ENCODE results near the gene GARS1.

DNA sequence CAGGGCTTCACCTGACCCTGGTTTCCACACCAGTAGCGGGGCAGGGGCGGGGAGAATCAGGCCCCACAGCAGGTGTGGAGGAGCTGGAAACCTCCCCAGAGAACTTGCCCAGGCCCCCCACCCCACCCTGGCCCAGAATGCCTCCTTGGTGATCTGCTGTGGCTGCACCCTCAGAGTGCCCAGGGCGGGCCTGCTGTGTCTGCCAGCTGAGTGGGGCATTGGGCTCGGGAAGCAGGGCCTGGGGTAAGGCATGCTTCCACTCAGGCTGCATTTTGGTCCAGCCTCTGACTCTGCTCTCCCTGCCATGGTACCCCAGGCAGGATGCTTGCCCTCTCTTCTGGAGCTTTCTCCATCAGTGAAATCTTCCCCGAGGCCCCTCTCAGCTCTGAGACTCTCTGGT lies 88.6 kb downstream of the GARS1 start:
- TF ChIP-seq, protein P1, sequence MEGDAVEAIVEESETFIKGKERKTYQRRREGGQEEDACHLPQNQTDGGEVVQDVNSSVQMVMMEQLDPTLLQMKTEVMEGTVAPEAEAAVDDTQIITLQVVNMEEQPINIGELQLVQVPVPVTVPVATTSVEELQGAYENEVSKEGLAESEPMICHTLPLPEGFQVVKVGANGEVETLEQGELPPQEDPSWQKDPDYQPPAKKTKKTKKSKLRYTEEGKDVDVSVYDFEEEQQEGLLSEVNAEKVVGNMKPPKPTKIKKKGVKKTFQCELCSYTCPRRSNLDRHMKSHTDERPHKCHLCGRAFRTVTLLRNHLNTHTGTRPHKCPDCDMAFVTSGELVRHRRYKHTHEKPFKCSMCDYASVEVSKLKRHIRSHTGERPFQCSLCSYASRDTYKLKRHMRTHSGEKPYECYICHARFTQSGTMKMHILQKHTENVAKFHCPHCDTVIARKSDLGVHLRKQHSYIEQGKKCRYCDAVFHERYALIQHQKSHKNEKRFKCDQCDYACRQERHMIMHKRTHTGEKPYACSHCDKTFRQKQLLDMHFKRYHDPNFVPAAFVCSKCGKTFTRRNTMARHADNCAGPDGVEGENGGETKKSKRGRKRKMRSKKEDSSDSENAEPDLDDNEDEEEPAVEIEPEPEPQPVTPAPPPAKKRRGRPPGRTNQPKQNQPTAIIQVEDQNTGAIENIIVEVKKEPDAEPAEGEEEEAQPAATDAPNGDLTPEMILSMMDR (IDR thresholded peaks at IDR 0.05; ENCODE audit: poor library complexity, severe bottlenecking) = no peak
- TF ChIP-seq MXI1 (conservative IDR thresholded peaks at IDR 0.05; ENCODE audit: poor library complexity, severe bottlenecking) = no peak
